ENCODE results near the gene ZBTB38.

ZBTB38 gene

GRCh38 chr3:141403576-141403975 is 35.3 kb downstream of the ZBTB38 start:
- no peak for DNase-seq (ENCODE audit: low read depth in 2 of 2)

GRCh38 chr3:141405025-141405424 is 36.7 kb downstream of the ZBTB38 start:
- DNase-seq (ENCODE audit: low read depth in 2 of 2): no peak

GRCh38 chr3:141405591-141405990 is 37.3 kb downstream of the ZBTB38 start:
- DNase-seq (ENCODE audit: low read depth in 2 of 2): peak; percentile 65 to 67

GRCh38 chr3:141406265-141406664 is 38.0 kb downstream of the ZBTB38 start:
- no peak for DNase-seq (ENCODE audit: low read depth in 2 of 2)

GRCh38 chr3:141407047-141407446 is 38.7 kb downstream of the ZBTB38 start:
- peak; percentile 96 to 97 for DNase-seq (ENCODE audit: low read depth in 2 of 2)

- DNase-seq (ENCODE audit: low read depth in 2 of 2): no peak
Observed at GRCh38 chr3:141407825-141408224, 39.5 kb downstream of the ZBTB38 start.

- no peak for DNase-seq (ENCODE audit: low read depth in 2 of 2)
Observed at GRCh38 chr3:141408596-141408995, 40.3 kb downstream of the ZBTB38 start.

- no peak for DNase-seq (ENCODE audit: low read depth in 2 of 2)
Observed at GRCh38 chr3:141409940-141410241, 41.6 kb downstream of the ZBTB38 start.

GRCh38 chr3:141410408-141410807 is 42.1 kb downstream of the ZBTB38 start:
- no peak for DNase-seq (ENCODE audit: low read depth in 2 of 2)

GRCh38 chr3:141410846-141411245 is 42.5 kb downstream of the ZBTB38 start:
- no peak for DNase-seq (ENCODE audit: low read depth in 2 of 2)

- no peak for DNase-seq (ENCODE audit: low read depth in 2 of 2)
Observed at GRCh38 chr3:141411251-141411771, 43.0 kb downstream of the ZBTB38 start.

GRCh38 chr3:141412087-141412935 is 44.0 kb downstream of the ZBTB38 start:
- DNase-seq (ENCODE audit: low read depth in 2 of 2): no peak

- DNase-seq (ENCODE audit: low read depth in 2 of 2): no peak
Observed at GRCh38 chr3:141412936-141413354, 44.6 kb downstream of the ZBTB38 start.

- DNase-seq (ENCODE audit: low read depth in 2 of 2): no peak
Observed at GRCh38 chr3:141413391-141413790, 45.1 kb downstream of the ZBTB38 start.

- DNase-seq (ENCODE audit: low read depth in 2 of 2): peak in 1 of 2 experiments; percentile 58
Observed at GRCh38 chr3:141413801-141414689, 45.7 kb downstream of the ZBTB38 start.

GRCh38 chr3:141414800-141415462 is 46.6 kb downstream of the ZBTB38 start:
- DNase-seq (ENCODE audit: low read depth in 2 of 2): no peak

GRCh38 chr3:141415953-141416352 is 47.6 kb downstream of the ZBTB38 start:
- no peak for DNase-seq (ENCODE audit: low read depth in 2 of 2)

All from fibroblast of skin of left biceps (primary cell).